Mesothelial cell of epicardium (in vitro differentiated cells): ENCODE results near the gene ANKMY1. TPM values are rescaled to one million over a fixed set of nuclear protein-coding genes. Genes with fewer than 3 reads are reported as not detected.

Experiments
- DNase-seq, 2 experiments: peaks; one replicate each; pipeline ENCODE4 v3.0.0; 2021; ENCODE audit warnings: low spot score in 2 of 2; ENCODE audit not compliant: unreplicated experiment in 2 of 2
- H3K27ac Mint-ChIP-seq: 2 replicates; pipeline ENCODE4 v1.8.0; 2021; ENCODE audit warnings: mixed read lengths
- H3K27me3 Mint-ChIP-seq: 2 replicates; pipeline ENCODE4 v1.8.0; 2021; ENCODE audit warnings: low read depth, mixed read lengths
- H3K36me3 Mint-ChIP-seq: 2 replicates; pipeline ENCODE4 v1.8.0; 2021; ENCODE audit warnings: mixed read lengths
- H3K4me1 Mint-ChIP-seq: 2 replicates; pipeline ENCODE4 v1.8.0; 2021; ENCODE audit warnings: mixed read lengths
- H3K4me3 Mint-ChIP-seq: 2 replicates; pipeline ENCODE4 v1.8.0; 2021; ENCODE audit warnings: mild to moderate bottlenecking, moderate library complexity, mixed read lengths
- H3K9me3 Mint-ChIP-seq: 2 replicates; pipeline ENCODE4 v1.8.0; 2021; ENCODE audit warnings: mixed read lengths
- total RNA-seq: library from RNA; stranded (reverse); gene quantifications from 3 replicates; pipeline ENCODE4 v1.2.1, GENCODE V29; 2021
- TF ChIP-seq, protein P1 (sequence below): fragments of 200-600 bp; sonication (generic); IDR thresholded peaks from one replicate; pipeline ENCODE4 v1.5.0; 2021; ENCODE audit warnings: antibody characterized with exemption; ENCODE audit not compliant: unreplicated experiment

Gene ANKMY1
- total RNA-seq, 1 donor from 2014 or later = 29.8 TPM

DNA sequence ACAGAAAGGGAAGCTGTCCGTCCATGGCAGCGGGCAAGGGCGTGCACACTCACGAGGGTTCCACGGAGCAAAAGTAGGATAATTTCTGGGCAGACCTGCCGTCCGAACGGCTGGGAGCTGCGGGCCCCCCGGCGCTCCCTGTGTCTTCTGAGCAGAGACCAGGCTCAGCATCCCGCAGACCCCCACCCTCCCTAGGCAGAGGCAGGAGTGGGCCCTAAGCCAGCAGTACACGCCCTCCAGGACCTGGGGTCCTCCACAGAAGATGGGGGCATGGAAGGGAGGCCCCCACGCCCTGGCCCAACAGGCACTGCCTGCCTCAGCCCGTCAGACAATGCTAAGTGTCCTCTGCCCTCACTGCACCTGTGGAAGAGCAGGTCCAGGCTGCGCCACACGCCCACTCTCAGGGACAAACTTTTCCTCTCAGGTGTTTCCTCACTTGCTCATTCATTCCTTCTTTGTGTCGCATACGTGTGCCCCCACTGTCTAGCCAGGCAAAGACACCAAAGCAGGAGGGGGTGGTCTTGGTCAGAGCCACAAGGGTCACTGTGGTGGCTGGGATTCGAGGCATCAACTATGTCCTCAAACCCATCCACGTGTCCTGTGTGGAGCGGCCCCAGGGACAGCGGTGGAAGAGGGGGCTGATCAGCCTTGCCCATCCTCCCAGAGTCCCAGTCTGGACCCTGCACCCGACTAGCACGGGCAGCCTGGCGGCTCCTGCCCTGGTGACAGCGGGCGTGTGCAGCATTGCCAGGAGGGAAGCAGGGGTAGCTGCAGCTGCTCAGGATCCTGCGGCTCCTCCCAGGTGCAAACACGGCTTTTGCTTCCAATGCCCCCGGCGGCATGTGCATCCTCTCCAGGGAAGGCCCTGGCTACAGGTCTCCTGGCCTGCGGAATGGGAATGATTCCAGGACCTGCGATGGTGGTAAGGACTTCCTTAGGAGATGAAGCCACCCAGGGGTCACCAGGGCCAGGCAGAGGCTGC, 124.7 kb downstream of the ANKMY1 start:
- Mint-ChIP-seq H3K27ac (peak overlapping the region; percentile 67), H3K36me3 (no peaks in the 10 kb centered on the region), H3K4me3 (peak overlapping the region; percentile 60), H3K4me1 (peaks cover 14% of the 10 kb centered on the region), H3K9me3 (no peaks in the 10 kb centered on the region), H3K27me3 (peaks cover 32% of the 10 kb centered on the region)
- peak; percentile 18 to 35 for DNase-seq
- TF ChIP-seq, protein P1, sequence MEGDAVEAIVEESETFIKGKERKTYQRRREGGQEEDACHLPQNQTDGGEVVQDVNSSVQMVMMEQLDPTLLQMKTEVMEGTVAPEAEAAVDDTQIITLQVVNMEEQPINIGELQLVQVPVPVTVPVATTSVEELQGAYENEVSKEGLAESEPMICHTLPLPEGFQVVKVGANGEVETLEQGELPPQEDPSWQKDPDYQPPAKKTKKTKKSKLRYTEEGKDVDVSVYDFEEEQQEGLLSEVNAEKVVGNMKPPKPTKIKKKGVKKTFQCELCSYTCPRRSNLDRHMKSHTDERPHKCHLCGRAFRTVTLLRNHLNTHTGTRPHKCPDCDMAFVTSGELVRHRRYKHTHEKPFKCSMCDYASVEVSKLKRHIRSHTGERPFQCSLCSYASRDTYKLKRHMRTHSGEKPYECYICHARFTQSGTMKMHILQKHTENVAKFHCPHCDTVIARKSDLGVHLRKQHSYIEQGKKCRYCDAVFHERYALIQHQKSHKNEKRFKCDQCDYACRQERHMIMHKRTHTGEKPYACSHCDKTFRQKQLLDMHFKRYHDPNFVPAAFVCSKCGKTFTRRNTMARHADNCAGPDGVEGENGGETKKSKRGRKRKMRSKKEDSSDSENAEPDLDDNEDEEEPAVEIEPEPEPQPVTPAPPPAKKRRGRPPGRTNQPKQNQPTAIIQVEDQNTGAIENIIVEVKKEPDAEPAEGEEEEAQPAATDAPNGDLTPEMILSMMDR = no peak

DNA sequence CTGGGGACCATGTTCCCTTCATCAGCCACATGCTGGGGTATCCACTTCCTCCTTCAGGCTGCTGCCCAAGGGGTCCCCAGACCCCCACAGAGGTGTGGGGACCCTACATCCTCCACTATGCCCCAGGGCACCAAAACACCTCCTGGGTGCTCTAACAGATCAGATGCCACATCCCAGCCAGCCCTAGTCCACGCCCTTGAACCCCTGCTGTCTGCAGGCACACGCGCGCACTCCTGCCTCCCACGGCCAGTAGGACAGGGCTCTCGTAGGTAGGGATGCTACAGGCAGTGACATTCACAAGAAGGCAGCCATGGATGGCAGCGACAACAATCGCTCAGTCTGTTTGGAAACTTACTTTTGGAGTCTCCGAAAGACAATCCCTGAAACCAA, 125.4 kb downstream of the ANKMY1 start:
- Mint-ChIP-seq H3K4me1 (peaks cover 9% of the 10 kb centered on the region), H3K4me3 (no peak overlapping the region), H3K27ac (no peak overlapping the region), H3K36me3 (no peaks in the 10 kb centered on the region), H3K9me3 (no peaks in the 10 kb centered on the region), H3K27me3 (peaks cover 31% of the 10 kb centered on the region)
- TF ChIP-seq, protein P1 = no peak
- peak in 1 of 2 experiments; percentile 14 for DNase-seq

DNA sequence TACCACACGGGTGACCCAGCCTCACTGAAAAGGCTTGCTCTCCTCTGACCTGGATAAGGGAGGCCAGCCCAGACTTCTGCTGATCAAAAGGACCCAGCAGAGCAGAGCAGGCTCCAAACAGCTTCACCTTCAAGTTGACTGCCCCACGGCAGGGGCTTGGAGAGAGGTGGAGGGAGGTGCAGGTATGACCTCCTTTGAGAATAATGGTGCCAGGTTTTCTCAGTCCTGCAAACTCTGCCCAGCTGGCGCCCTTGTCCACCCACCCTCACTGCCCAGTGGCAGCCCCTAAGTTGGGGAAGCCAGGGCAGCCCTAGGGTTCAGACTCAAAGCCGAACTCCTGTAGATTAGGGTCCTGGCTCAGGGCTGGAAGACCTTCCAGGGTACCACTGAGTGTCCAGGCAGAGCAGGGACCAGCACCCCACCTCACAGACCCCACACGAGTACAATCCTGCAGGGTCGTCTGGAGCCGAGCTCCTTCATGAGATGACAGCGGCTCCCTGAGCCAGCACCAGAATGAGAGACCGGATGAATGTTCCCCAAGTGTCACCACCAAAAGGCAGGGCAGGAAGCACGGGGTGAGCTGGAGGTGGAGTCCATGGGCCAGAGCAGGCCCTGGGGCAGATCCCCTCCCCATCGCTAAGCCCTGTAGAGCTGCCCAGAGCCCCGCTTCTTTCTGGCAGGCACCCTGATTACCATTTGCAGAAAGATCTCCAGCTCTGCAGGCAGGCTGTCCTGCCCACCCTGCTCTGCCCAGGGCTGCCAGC, 125.9 kb downstream of the ANKMY1 start:
- H3K36me3 Mint-ChIP-seq = no peaks in the 10 kb centered on the region
- H3K4me1 Mint-ChIP-seq = peaks cover 8% of the 10 kb centered on the region
- H3K27ac Mint-ChIP-seq = no peak overlapping the region
- TF ChIP-seq, protein P1 = no peak
- peaks cover 28% of the 10 kb centered on the region for H3K27me3 Mint-ChIP-seq
- no peaks in the 10 kb centered on the region for H3K9me3 Mint-ChIP-seq
- no peak overlapping the region for H3K4me3 Mint-ChIP-seq
- peak in 1 of 2 experiments; percentile 33 for DNase-seq

DNA sequence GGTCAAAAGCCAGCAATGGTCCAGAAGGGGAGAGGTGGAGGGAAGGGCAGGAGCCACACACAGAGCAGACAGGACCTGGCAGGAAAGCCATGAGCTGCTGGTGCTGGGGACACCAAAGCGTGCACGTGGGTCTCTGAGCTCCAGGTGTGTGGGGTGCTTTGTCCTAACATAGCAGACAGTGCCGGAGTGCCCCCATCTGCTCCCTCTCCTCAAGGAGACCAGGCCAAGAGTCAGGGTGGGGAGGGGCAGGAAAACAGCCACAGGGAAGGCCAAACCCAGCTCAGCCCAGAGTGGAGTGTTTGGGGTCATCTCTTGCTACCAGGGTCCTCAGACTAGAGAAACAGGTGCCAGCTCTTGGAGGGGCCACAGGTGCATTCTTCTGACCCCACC, 126.5 kb downstream of the ANKMY1 start:
- Mint-ChIP-seq H3K9me3 (peaks cover 4% of the 10 kb centered on the region), H3K4me1 (peaks cover 8% of the 10 kb centered on the region), H3K4me3 (no peak overlapping the region), H3K27me3 (peaks cover 31% of the 10 kb centered on the region), H3K36me3 (no peaks in the 10 kb centered on the region), H3K27ac (no peak overlapping the region)
- DNase-seq = peak in 1 of 2 experiments; percentile 31
- TF ChIP-seq, protein P1 = no peak

DNA sequence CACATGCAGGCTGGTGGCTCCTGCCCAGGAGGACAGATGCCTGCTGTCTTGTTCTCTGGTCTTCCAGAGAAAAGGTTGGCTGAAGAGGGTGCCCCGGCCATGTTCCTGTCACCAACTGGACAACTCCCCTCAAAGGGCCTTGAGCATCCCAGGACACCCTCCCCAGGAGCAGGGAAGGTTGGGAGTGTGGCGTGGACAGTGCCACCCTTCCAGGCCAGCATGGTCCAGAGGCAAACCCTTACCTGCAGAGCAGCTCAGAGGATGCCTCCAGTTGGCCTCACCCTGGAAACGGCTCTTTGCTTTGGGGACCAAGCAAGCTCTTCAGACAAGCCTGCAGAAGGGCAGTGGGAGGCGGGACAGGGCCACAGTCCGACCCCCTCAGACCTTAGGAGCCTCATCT, 127.2 kb downstream of the ANKMY1 start:
- Mint-ChIP-seq H3K9me3 (peaks cover 4% of the 10 kb centered on the region), H3K27ac (no peak overlapping the region), H3K4me1 (peaks cover 8% of the 10 kb centered on the region), H3K4me3 (no peak overlapping the region), H3K27me3 (peaks cover 35% of the 10 kb centered on the region), H3K36me3 (no peaks in the 10 kb centered on the region)
- DNase-seq = no peak
- TF ChIP-seq, protein P1 = no peak
